Coronary artery (tissue), 2 donors: ENCODE results near the gene ZNF358.

Experiments
- DNase-seq: peaks from one replicate; pipeline ENCODE4 v3.0.0-alpha.2; 2017; ENCODE audit warnings: low spot score
- H3K27ac ChIP-seq, 2 donors: fragments of 200-600 bp; sonication (generic); one replicate each; pipeline ENCODE4 v1.5.1; 2016 to 2019
- H3K4me3 ChIP-seq: fragments of 200-600 bp; sonication (generic); 2 replicates; pipeline ENCODE4 v1.5.1; 2016; ENCODE audit warnings: mild to moderate bottlenecking, moderate library complexity
- TF ChIP-seq, protein P1 (sequence below): fragments of 200-600 bp; sonication (generic); IDR thresholded peaks from one replicate; pipeline ENCODE4 v1.5.1; 2019; ENCODE audit warnings: antibody characterized with exemption

The ZNF358 gene

DNA sequence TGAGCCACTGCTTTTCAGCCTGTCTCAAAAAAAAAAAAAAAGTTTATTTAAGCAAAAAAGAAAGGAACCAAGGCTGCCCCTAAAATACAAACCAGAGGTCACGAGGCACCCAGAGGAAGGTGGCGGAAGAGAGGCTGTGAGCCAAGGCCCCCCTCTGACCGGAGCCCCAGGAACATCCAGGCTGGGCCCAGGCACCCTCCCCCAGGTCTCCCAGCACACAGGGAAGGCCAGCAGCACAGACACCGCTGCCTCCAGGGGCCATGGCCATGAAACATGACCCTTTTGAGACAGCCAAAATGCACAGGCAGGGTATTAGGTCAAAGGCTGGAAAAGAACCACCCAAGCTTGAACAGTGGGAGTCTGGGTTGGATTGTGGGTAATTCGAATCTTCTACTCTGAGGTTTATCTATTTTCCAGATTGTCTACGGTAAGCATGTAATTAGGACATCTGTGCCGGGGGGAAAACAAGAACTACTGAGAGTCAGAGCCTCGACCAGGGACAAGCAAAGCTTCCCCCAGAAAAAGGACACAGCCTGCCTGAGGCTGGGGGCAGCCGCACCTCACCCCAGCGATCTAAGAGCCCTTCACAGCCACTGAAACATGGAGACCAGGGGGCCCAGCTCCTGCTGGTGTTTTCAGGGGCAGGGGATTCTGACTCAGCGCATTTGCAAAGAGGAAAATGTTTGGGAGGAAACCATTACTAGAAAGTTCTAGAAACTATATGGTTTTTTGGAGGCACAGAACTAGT is 35.5 kb upstream of the ZNF358 start:
- Histone ChIP-seq H3K27ac (peak overlapping the region; percentile 23 to 28), H3K4me3 (no peak overlapping the region)
- DNase-seq, result no peak
- TF ChIP-seq, protein P1, sequence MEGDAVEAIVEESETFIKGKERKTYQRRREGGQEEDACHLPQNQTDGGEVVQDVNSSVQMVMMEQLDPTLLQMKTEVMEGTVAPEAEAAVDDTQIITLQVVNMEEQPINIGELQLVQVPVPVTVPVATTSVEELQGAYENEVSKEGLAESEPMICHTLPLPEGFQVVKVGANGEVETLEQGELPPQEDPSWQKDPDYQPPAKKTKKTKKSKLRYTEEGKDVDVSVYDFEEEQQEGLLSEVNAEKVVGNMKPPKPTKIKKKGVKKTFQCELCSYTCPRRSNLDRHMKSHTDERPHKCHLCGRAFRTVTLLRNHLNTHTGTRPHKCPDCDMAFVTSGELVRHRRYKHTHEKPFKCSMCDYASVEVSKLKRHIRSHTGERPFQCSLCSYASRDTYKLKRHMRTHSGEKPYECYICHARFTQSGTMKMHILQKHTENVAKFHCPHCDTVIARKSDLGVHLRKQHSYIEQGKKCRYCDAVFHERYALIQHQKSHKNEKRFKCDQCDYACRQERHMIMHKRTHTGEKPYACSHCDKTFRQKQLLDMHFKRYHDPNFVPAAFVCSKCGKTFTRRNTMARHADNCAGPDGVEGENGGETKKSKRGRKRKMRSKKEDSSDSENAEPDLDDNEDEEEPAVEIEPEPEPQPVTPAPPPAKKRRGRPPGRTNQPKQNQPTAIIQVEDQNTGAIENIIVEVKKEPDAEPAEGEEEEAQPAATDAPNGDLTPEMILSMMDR, result no peak

DNA sequence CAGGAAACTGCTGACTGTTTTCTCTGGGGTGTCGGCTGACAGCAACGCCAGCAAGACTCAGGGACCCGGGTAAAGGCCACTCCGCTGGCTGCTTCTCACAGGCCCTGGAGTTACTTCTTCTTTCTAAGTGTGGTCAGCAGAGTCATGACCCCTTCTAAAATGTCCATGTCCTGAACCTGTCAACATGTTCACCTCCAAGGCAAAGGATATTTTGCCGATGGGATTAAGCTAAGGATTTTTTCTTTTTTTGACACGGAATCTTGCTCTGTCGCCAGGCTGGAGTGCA is 35.0 kb upstream of the ZNF358 start:
- Histone ChIP-seq H3K27ac (peak overlapping the region in 1 of 2 donors; percentile 23), H3K4me3 (no peak overlapping the region)
- no peak for DNase-seq
- TF ChIP-seq, protein P1, result no peak

DNA sequence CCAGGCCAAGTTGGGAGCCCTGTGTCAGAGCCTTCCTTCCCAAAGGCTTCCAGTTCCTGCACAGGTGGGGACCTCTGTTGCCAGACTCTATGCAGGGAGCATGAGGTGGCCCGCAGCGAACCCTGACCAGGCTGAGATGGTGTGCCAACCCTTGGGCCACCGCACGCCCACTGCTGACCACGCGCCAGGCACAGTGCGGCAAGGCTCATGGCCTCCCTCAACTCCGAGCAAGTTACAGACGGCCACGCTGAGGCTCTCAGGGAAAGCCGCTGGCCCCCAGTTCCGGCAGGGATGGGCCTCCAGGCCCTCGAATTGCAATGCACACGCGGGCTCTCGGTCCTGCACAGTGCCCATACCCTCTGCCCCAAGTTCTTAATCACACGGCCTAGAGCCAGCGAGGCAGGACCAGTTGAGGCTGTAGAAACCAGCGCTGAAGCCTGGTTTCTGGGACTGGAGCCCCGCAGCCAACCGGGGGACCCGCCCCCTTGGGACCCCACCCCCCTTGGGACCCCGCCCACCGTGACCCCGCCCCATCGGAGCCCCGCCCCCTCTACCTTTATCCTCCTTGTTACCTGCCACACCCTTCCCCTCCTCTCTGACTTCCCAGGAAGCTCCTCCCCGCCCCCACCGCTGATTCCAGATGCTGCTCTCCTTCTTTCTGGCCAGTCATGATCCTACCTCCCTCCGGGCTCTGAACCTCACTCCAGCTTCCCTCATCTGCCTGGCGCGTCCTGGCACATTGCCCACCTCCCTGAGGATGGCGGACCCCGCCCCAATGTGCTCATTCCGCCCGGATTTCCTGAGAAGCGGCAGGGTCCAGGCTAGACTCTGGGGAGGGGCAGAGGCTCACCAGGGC is 33.1 kb upstream of the ZNF358 start:
- H3K4me3 ChIP-seq, result peak overlapping the region; percentile 15
- TF ChIP-seq, protein P1, result no peak
- no peak for DNase-seq
- H3K27ac ChIP-seq, result peak overlapping the region in 1 of 2 donors; percentile 2

DNA sequence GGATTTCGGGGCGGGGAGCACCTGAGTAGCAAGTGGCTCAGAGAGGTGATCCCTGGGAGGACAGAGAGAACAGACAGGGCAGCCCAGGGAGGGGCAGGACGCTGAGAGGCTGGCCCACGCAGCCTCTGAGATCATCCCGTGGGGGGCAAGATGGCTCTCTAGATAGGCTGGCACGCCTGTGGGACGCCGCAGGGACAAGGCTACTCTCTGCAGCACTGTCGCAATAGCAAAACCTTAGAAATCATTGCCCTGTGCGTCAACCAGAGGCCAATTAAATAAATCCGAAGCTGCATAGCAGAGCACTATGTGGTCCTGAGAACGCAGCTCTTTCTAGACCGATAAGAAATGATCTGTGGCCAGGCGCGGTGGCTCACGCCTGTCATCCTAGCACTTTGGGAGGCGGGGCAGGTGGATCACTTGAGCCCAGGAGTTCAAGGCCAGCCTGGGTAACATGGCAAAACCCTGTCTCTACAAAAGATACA is 32.1 kb upstream of the ZNF358 start:
- H3K27ac ChIP-seq, result peak overlapping the region in 1 of 2 donors; percentile 2
- no peak for DNase-seq
- H3K4me3 ChIP-seq, result no peak overlapping the region
- TF ChIP-seq, protein P1, result no peak

DNA sequence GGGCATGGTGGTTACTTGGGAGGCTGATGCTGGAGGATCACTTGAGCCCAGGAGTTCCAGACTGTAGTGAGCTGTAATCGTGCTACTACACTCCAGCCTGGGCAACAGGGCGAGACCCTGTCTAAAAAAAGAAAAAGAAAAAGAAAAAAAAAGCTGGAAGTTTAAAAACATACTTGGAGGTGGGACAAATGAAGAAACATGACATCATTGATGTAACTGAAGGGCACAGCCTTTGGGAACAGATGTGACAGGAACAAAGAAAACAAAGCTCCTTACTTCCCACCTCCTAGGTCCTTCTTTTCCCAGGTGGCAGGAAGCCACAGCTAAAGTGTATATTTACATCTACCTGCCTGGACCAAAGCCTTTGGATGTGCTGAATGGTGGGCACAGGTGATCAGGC is 29.0 kb upstream of the ZNF358 start:
- DNase-seq, result no peak
- TF ChIP-seq, protein P1, result no peak
- H3K4me3 ChIP-seq, result no peak overlapping the region
- H3K27ac ChIP-seq, result no peak overlapping the region

DNA sequence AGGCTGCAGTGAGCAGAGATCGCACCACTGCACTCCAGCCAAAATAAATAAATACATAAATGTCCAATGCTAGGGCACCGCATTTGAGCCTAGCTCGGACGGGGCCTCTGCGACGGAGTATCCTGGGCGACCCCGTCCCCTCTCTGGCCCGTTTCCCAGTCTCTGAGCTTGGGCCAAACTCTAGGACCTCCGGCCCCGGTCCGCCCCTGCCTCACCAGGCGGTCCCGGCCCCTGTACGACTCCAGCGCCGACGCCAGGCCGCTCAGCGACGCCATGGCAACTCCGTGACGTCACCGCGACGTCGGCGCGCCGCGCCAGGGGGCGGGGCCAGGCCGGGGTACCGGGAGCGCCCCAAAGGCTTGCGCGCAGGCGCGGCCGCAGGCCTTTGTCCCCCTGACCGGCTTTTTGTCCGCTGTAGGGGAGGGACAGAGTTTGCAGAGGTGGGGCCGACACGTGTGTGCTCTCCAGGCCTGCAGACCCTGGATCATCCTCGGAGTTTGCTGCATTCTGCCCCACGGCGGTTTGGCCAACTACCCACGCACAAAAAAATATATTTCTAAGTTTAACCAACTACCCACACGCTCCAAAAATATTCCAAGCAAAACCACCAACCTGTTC is 27.1 kb upstream of the ZNF358 start, which contains the start of gene PEX11G:
TSS of gene PEX11G (minus strand) at position 300 of the 618 bp plus-strand sequence. CDS start at position 275, 25 bp downstream.
- peak within 1 kb of the TSS; percentile 69 for H3K4me3 ChIP-seq
- TF ChIP-seq, protein P1, result no peak
- peak within 1 kb of the TSS; percentile 76 to 87 for H3K27ac ChIP-seq
- DNase-seq, result peak; percentile 90
